ENCODE measurements around the gene SMIM10L2A.
"Not testable (repeated sequence)": the region's sequence is repeated elsewhere in the genome, so short reads cannot be mapped to it uniquely, and the experiment has no call there.

Gene SMIM10L2A

DNA sequence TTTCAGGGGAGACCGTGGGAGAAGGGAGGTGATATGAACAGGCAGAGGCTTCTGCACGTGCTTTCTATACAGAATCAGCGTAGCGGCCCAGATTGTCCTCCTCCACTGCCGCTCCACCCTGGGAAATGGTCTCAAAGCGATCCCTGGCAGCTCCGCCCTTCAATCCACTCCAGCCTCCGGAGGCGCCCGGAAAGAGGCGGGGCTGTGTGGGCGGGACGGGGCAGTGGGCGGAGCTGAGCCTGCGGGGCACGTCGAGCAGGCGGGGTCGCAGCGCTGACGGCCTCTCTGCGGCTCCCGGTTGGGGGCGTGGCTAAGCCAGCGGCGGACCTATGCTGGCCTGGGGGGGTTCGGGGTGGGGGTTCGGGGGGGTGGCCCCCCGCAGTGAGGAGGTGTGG lies 210 bp upstream of the SMIM10L2A start:
- H3K27ac ChIP-seq (ENCODE audit: insufficient read depth in 1 of 2, low read depth in 1 of 2, low read length in 2 of 2, poor library complexity in 1 of 2, severe bottlenecking in 2 of 2): no peak overlapping the region
- POLR2A ChIA-PET: no interaction called here
- no peaks in the 10 kb centered on the region for H3K9me3 ChIP-seq (ENCODE audit: control extremely low read depth in 1 of 5, control insufficient read depth in 4 of 5, insufficient read depth in 2 of 5, low read depth in 1 of 5, low read length in 4 of 5)
- H3K4me1 ChIP-seq (ENCODE audit: control extremely low read depth in 1 of 4, control insufficient read depth in 4 of 4, insufficient read depth in 4 of 4, low read length in 3 of 4): peaks cover 0 to 7% (median 3%) of the 10 kb centered on the region in 4 experiments
- H3K27me3 ChIP-seq (replicated peaks in 2 of 5; ENCODE audit: control insufficient read depth in 4 of 5, insufficient read depth in 5 of 5, low read length in 4 of 5): peaks cover 0 to 12% (median 1%) of the 10 kb centered on the region in 5 experiments
- WGBS (ENCODE audit: insufficient coverage): 48% methylated on average over 20 of the region's 29 CpGs
- DNase-seq: peak; percentile 61 to 79 (median 79)
- peak overlapping the region in 5 of 7 experiments; percentile 6 to 65 (median 19) for H3K4me3 ChIP-seq (ENCODE audit: control insufficient read depth in 1 of 7, extremely low read depth in 1 of 7, insufficient read depth in 4 of 7, low read depth in 2 of 7, low read length in 6 of 7)
- no peaks in the 10 kb centered on the region for H3K36me3 ChIP-seq (ENCODE audit: control insufficient read depth in 4 of 4, insufficient read depth in 4 of 4, low read length in 3 of 4)
- CTCF ChIA-PET: no interaction called here

DNA sequence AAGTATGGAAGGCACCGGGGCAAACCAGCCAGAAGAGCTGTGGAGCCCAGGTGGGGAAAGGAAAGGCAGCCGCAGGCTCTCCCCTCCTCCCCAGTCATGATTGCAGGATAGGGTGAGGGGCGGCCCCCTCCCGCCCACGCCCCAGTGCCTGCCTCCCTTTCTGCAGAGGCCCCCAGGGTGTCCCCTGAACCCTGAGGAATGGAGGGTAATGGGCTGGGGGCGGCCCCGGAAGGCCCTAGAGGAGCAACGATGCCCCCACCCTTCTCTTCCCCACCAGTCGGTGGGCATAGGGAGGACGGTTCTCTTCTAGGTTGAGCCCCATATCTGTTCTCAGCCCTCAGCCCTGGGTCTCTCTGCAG lies 1.0 kb downstream of the SMIM10L2A start:
- H3K27ac ChIP-seq (ENCODE audit: insufficient read depth in 1 of 2, low read depth in 1 of 2, low read length in 2 of 2, poor library complexity in 1 of 2, severe bottlenecking in 2 of 2); H3K36me3 ChIP-seq (ENCODE audit: control insufficient read depth in 4 of 4, insufficient read depth in 4 of 4, low read length in 3 of 4); DNase-seq; CTCF ChIA-PET; H3K9me3 ChIP-seq (ENCODE audit: control extremely low read depth in 1 of 5, control insufficient read depth in 4 of 5, insufficient read depth in 2 of 5, low read depth in 1 of 5, low read length in 4 of 5); H3K4me1 ChIP-seq (ENCODE audit: control extremely low read depth in 1 of 4, control insufficient read depth in 4 of 4, insufficient read depth in 4 of 4, low read length in 3 of 4); POLR2A ChIA-PET: not testable (repeated sequence)
- peak overlapping the region in 1 of 7 experiments; percentile 65 for H3K4me3 ChIP-seq (ENCODE audit: control insufficient read depth in 1 of 7, extremely low read depth in 1 of 7, insufficient read depth in 4 of 7, low read depth in 2 of 7, low read length in 6 of 7)
- H3K27me3 ChIP-seq (replicated peaks in 2 of 5; ENCODE audit: control insufficient read depth in 4 of 5, insufficient read depth in 5 of 5, low read length in 4 of 5): peaks cover 0 to 12% (median 0%) of the 10 kb centered on the region in 5 experiments
- WGBS (ENCODE audit: insufficient coverage): 76% methylated on average over 3 of the region's 10 CpGs

DNA sequence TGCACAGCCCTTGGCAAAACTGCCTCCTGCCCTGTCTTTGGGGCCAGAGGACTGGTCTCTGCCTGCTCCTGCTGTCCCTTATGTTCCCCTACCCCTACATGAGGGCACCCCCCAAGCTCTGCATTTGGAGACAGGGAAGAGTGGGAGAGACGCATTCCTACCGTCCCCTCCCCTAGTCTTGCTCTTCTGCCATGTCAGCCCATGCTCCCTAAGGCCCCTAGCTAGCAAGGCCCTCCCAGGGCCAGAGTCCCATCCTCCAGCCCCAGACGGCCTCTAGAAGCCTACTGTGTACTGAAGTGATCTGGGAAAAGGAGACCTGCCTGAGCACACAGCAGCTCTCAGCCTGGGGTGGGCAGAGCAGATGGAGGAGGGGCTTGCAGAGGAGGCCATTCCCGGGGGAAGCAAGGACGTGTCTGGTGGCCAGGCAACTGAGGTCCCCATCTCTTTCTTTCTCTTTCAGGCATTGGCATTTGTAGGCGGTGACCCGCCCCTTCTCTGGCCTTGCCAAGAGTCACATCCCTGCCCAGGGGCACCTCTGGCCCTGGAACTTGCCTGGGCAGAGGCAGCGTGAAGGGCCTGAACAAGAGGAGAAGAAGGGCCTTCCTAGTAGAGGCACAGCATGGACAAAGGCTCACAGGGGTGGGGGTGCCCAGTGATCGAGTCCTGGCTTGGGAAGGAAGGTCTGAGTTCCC lies 1.6 kb downstream of the SMIM10L2A start:
- 75% methylated on average over 2 of the region's 9 CpGs for WGBS (ENCODE audit: insufficient coverage)
- CTCF ChIA-PET: not testable (repeated sequence)

DNA sequence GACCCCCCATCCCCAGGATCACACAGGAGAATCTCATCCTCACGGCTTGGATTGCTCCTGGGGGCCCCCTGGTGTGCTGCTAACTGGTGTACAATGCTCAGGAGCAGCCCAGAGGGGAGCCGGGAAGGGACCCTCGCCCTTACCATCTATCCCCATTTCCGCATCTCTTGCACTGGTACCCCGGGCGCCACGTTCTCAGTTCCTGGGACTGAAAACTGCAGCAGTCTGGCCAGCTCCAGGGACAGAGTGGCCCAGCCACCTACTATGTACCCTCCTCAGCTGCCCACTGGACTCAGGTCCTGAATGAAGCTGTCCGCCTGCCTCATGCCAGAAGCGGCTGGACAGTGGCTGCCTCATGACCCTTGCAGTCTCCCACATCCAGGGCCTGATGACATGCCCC lies 2.7 kb downstream of the SMIM10L2A start:
- no peak for DNase-seq
- CTCF ChIA-PET: no interaction called here
- peaks cover 0 to 15% (median 1%) of the 10 kb centered on the region in 5 experiments for H3K27me3 ChIP-seq (replicated peaks in 2 of 5; ENCODE audit: control insufficient read depth in 4 of 5, insufficient read depth in 5 of 5, low read length in 4 of 5)
- 89% methylated on average over 9 of the region's 9 CpGs for WGBS (ENCODE audit: insufficient coverage)
- H3K9me3 ChIP-seq (ENCODE audit: control extremely low read depth in 1 of 5, control insufficient read depth in 4 of 5, insufficient read depth in 2 of 5, low read depth in 1 of 5, low read length in 4 of 5): no peaks in the 10 kb centered on the region
- no peaks in the 10 kb centered on the region for H3K36me3 ChIP-seq (ENCODE audit: control insufficient read depth in 4 of 4, insufficient read depth in 4 of 4, low read length in 3 of 4)
- H3K4me3 ChIP-seq (ENCODE audit: control insufficient read depth in 1 of 7, extremely low read depth in 1 of 7, insufficient read depth in 4 of 7, low read depth in 2 of 7, low read length in 6 of 7): no peak overlapping the region
- H3K27ac ChIP-seq (ENCODE audit: insufficient read depth in 1 of 2, low read depth in 1 of 2, low read length in 2 of 2, poor library complexity in 1 of 2, severe bottlenecking in 2 of 2): no peak overlapping the region
- H3K4me1 ChIP-seq (ENCODE audit: control extremely low read depth in 1 of 4, control insufficient read depth in 4 of 4, insufficient read depth in 4 of 4, low read length in 3 of 4): peaks cover 0 to 7% (median 3%) of the 10 kb centered on the region in 4 experiments
- POLR2A ChIA-PET: no interaction called here

More for the DNA sequence above, 1.6 kb downstream of the SMIM10L2A start:
- POLR2A ChIA-PET; H3K27ac ChIP-seq (ENCODE audit: insufficient read depth in 1 of 2, low read depth in 1 of 2, low read length in 2 of 2, poor library complexity in 1 of 2, severe bottlenecking in 2 of 2); H3K36me3 ChIP-seq (ENCODE audit: control insufficient read depth in 4 of 4, insufficient read depth in 4 of 4, low read length in 3 of 4); DNase-seq; H3K4me3 ChIP-seq (ENCODE audit: control insufficient read depth in 1 of 7, extremely low read depth in 1 of 7, insufficient read depth in 4 of 7, low read depth in 2 of 7, low read length in 6 of 7); H3K4me1 ChIP-seq (ENCODE audit: control extremely low read depth in 1 of 4, control insufficient read depth in 4 of 4, insufficient read depth in 4 of 4, low read length in 3 of 4); H3K9me3 ChIP-seq (ENCODE audit: control extremely low read depth in 1 of 5, control insufficient read depth in 4 of 5, insufficient read depth in 2 of 5, low read depth in 1 of 5, low read length in 4 of 5): not testable (repeated sequence)
- H3K27me3 ChIP-seq (replicated peaks in 2 of 5; ENCODE audit: control insufficient read depth in 4 of 5, insufficient read depth in 5 of 5, low read length in 4 of 5): peaks cover 0 to 12% (median 0%) of the 10 kb centered on the region in 5 experiments

DNA sequence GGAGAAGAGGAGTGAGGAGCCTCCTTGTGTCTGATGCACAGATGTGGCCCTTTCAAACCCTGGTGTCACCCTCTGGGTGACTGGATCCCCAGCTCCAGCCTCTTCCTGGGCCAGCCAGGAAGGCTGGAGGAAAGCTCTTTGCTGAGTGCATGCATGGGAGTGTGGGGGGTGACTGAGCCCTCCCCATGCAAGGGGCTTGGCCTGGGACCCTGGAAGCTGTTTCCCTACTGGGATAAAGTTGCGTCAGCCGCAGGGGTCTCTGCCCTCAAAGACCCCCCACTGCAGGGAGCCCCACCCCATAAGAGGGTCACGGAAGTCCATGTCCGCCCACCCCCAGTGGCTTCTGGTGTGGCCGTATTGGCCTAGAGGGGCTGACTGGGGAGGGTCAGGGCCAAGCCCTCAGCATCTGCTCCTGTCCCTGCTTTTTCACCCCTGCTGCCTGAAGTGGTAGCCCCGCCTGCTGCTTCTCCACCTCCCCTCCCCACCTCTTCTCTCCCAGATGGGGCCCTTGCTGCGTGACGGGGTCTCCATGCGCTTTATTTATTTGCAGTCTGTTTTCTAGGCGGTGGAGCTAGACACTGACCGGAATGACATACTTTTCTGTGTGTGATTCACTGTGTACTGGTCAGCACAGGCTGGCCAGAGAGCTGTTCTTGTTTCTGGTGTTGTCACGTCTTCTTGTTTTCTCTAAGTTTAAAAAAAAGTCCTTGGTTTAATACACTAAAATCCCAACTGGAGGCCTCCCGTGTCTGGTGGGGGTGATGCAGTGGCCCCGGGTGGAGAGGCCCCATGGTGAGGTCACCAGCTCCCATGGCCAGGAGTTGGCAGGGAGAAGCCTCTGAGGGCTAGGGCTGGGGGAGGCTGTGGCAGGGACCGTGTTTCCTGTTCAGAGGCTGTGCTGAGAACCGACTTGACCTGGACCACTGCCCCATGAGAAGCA lies 3.6 kb downstream of the SMIM10L2A start:
- no peak for DNase-seq
- Histone ChIP-seq H3K36me3 (ENCODE audit: control insufficient read depth in 4 of 4, insufficient read depth in 4 of 4, low read length in 3 of 4) (no peaks in the 10 kb centered on the region), H3K4me1 (ENCODE audit: control extremely low read depth in 1 of 4, control insufficient read depth in 4 of 4, insufficient read depth in 4 of 4, low read length in 3 of 4) (peaks cover 0 to 7% (median 3%) of the 10 kb centered on the region in 4 experiments), H3K27ac (ENCODE audit: insufficient read depth in 1 of 2, low read depth in 1 of 2, low read length in 2 of 2, poor library complexity in 1 of 2, severe bottlenecking in 2 of 2) (no peak overlapping the region), H3K27me3 (replicated peaks in 2 of 5; ENCODE audit: control insufficient read depth in 4 of 5, insufficient read depth in 5 of 5, low read length in 4 of 5) (peaks cover 0 to 15% (median 1%) of the 10 kb centered on the region in 5 experiments), H3K9me3 (ENCODE audit: control extremely low read depth in 1 of 5, control insufficient read depth in 4 of 5, insufficient read depth in 2 of 5, low read depth in 1 of 5, low read length in 4 of 5) (no peaks in the 10 kb centered on the region), H3K4me3 (ENCODE audit: control insufficient read depth in 1 of 7, extremely low read depth in 1 of 7, insufficient read depth in 4 of 7, low read depth in 2 of 7, low read length in 6 of 7) (no peak overlapping the region)
- CTCF ChIA-PET: no interaction called here
- POLR2A ChIA-PET: no interaction called here
- WGBS (ENCODE audit: insufficient coverage): 86% methylated on average over 8 of the region's 16 CpGs

DNA sequence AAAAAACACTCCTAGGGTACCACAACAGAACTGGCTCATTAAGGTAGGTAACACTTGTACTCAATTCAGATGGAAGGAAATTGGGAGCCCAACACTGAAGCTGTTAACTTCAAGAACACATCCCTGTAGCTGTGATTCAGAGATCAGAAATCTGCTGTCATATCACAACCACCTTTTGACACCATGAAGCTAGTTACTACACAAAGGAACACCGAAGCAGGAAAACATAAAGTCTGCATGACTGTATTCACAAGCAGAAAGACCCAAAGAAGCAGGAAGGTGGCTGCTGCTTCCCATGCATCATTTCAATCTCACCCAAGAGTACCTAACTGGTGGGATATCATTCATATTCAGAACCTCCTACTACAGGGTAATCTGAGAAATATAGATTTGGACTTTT lies 7.7 kb downstream of the SMIM10L2A start:
- WGBS (ENCODE audit: insufficient coverage): 100% methylated on average over 1 of the region's 1 CpG
- ChIA-PET POLR2A (no interaction called here), CTCF (no interaction called here)
- no peaks in the 10 kb centered on the region for H3K36me3 ChIP-seq (ENCODE audit: control insufficient read depth in 4 of 4, insufficient read depth in 4 of 4, low read length in 3 of 4)
- H3K9me3 ChIP-seq (ENCODE audit: control extremely low read depth in 1 of 5, control insufficient read depth in 4 of 5, insufficient read depth in 2 of 5, low read depth in 1 of 5, low read length in 4 of 5): peaks cover 0 to 27% (median 9%) of the 10 kb centered on the region in 5 experiments
- DNase-seq: no peak
- H3K27me3 ChIP-seq (replicated peaks in 2 of 5; ENCODE audit: control insufficient read depth in 4 of 5, insufficient read depth in 5 of 5, low read length in 4 of 5): peaks cover 0 to 10% (median 0%) of the 10 kb centered on the region in 5 experiments
- H3K27ac ChIP-seq (ENCODE audit: insufficient read depth in 1 of 2, low read depth in 1 of 2, low read length in 2 of 2, poor library complexity in 1 of 2, severe bottlenecking in 2 of 2): no peak overlapping the region
- H3K4me1 ChIP-seq (ENCODE audit: control extremely low read depth in 1 of 4, control insufficient read depth in 4 of 4, insufficient read depth in 4 of 4, low read length in 3 of 4): no peaks in the 10 kb centered on the region
- no peak overlapping the region for H3K4me3 ChIP-seq (ENCODE audit: control insufficient read depth in 1 of 7, extremely low read depth in 1 of 7, insufficient read depth in 4 of 7, low read depth in 2 of 7, low read length in 6 of 7)

DNA sequence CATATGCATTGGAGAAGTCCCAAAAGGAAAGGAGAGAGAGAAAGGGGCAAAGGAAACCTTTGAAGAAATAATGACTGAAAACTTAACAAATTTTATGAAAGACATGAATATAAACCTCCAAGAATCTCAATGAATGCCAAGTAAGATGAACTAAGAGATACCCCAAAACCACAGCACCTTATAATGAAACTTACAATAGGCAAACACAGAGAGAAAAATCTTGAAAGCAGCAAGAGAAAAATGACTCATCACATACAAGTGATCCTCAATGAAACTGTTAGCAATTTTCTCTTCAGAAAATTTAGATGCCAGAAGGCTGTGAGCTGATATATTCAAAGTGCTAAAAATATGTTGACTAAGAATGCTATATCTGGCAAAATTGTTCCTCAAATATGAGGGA lies 10.1 kb downstream of the SMIM10L2A start:
- Histone ChIP-seq H3K9me3 (ENCODE audit: control extremely low read depth in 1 of 5, control insufficient read depth in 4 of 5, insufficient read depth in 2 of 5, low read depth in 1 of 5, low read length in 4 of 5) (peaks cover 0 to 29% (median 9%) of the 10 kb centered on the region in 5 experiments), H3K4me1 (ENCODE audit: control extremely low read depth in 1 of 4, control insufficient read depth in 4 of 4, insufficient read depth in 4 of 4, low read length in 3 of 4) (no peaks in the 10 kb centered on the region), H3K36me3 (ENCODE audit: control insufficient read depth in 4 of 4, insufficient read depth in 4 of 4, low read length in 3 of 4) (no peaks in the 10 kb centered on the region), H3K4me3 (ENCODE audit: control insufficient read depth in 1 of 7, extremely low read depth in 1 of 7, insufficient read depth in 4 of 7, low read depth in 2 of 7, low read length in 6 of 7) (no peak overlapping the region), H3K27me3 (replicated peaks in 2 of 5; ENCODE audit: control insufficient read depth in 4 of 5, insufficient read depth in 5 of 5, low read length in 4 of 5) (peaks cover 0 to 6% (median 0%) of the 10 kb centered on the region in 5 experiments), H3K27ac (ENCODE audit: insufficient read depth in 1 of 2, low read depth in 1 of 2, low read length in 2 of 2, poor library complexity in 1 of 2, severe bottlenecking in 2 of 2) (no peak overlapping the region)
- DNase-seq: no peak
- ChIA-PET POLR2A (no interaction called here), CTCF (no interaction called here)
